Sigmoid colon (tissue), 7 donors: Measurements from ENCODE around the gene RPL18. TPM values are rescaled to one million over a fixed set of nuclear protein-coding genes. Genes with fewer than 3 reads are reported as not detected.

Experiments used
- DNase-seq: peaks from one replicate; pipeline ENCODE4 v3.0.0-alpha.2; 2019
- H3K27ac ChIP-seq, 4 donors: fragments of 200-600 bp; sonication (generic); one replicate each; pipeline ENCODE4 v1.5.1; 2016 to 2019; ENCODE audit warnings: mild to moderate bottlenecking in 1 of 4
- H3K27me3 ChIP-seq, 3 donors: fragments of 200-600 bp; sonication (generic); one replicate each; pipeline ENCODE4 v1.5.1; 2019; ENCODE audit warnings: mild to moderate bottlenecking in 1 of 3
- H3K36me3 ChIP-seq, 4 donors: fragments of 200-600 bp; sonication (generic); one replicate each; pipeline ENCODE4 v1.5.1; 2016 to 2019
- H3K4me1 ChIP-seq, 4 donors: fragments of 200-600 bp; sonication (generic); one replicate each; pipeline ENCODE4 v1.5.1; 2017 to 2019
- H3K4me3 ChIP-seq, 4 donors: fragments of 200-600 bp; sonication (generic); one replicate each; pipeline ENCODE4 v1.5.1; 2017 to 2019; ENCODE audit warnings: mild to moderate bottlenecking in 2 of 4, moderate library complexity in 1 of 4
- H3K9me3 ChIP-seq, 4 donors: fragments of 200-600 bp in 3 of 4; sonication (generic) in 3 of 4; one replicate each; pipeline versions ENCODE4 v1.5.1 to v1.6.1; 2013 to 2019
- CTCF ChIP-seq, 4 experiments: fragments of 450-650 bp in 3 of 4; fragments of 200-600 bp in 1 of 4; IDR thresholded peaks; one replicate each; pipeline ENCODE4 v1.5.1; 2016 to 2019; ENCODE audit warnings: antibody characterized with exemption in 4 of 4, mild to moderate bottlenecking in 3 of 4, moderate library complexity in 2 of 4
- EP300 ChIP-seq, 4 donors: sonication (generic); formaldehyde crosslinking; IDR thresholded peaks; one replicate each; pipeline ENCODE4 v1.6.1; 2017; ENCODE audit warnings: antibody characterized with exemption in 4 of 4
- POLR2A ChIP-seq, 2 donors: fragments of 450-650 bp; IDR thresholded peaks; one replicate each; pipeline ENCODE4 v1.6.1; 2016; ENCODE audit warnings: antibody characterized with exemption in 2 of 2, mild to moderate bottlenecking in 2 of 2, moderate library complexity in 2 of 2
- POLR2AphosphoS5 ChIP-seq, 4 donors: sonication (generic); formaldehyde crosslinking; IDR thresholded peaks; one replicate each; pipeline ENCODE4 v1.6.1; 2017; ENCODE audit warnings: antibody characterized with exemption in 4 of 4
- WGBS, 2 donors: extraction: QIAGEN DNeasy Blood & Tissue Kit; methylation state at CpG; one replicate each; pipeline ENCODE4 v1.1.7; 2013; 5-methylcytosine and 5-hydroxymethylcytosine counted together
- intact Hi-C: fragments of 100-400 bp; cut with DNase I; formaldehyde crosslinking; loops from one replicate; pipeline ENCODE4 v1.15.1; 2023
- polyA plus RNA-seq, 3 donors: library from polyadenylated mRNA; stranded (reverse); fragments of 200-250 nt; gene quantifications; one replicate each; pipeline ENCODE4 v1.2.3, GENCODE V29; 2013
- total RNA-seq, 4 donors: library from RNA; depleted of rRNA; stranded (reverse); fragments of >200 nt; gene quantifications; one replicate each; pipeline ENCODE4 v1.1.0, GENCODE V29; 2016
- donor health status: healthy with polysubstance abuse.
- donor health status: Bipolar disorder and iron deficiency.
- donor health status: healthy.

The RPL18 gene
- total and polyA plus RNA-seq, 7 donors: 2,118 to 3,791 (median 2,808) TPM

GRCh38 chr19:48627865-48628314 lies 8.9 kb upstream of the RPL18 start:
- Histone ChIP-seq H3K4me3 (no peak overlapping the region), H3K27ac (peak overlapping the region; percentile 3 to 91 (median 32)), H3K27me3 (no peaks in the 10 kb centered on the region), H3K9me3 (no peaks in the 10 kb centered on the region), H3K36me3 (peaks cover 0 to 37% (median 2%) of the 10 kb centered on the region in 4 donors), H3K4me1 (peaks cover 0 to 64% (median 53%) of the 10 kb centered on the region in 4 donors)
- no peak for TF ChIP-seq CTCF (IDR thresholded peaks at IDR 0.05)
- TF ChIP-seq EP300 (IDR thresholded peaks at IDR 0.05): no peak
- TF ChIP-seq POLR2AphosphoS5 (IDR thresholded peaks at IDR 0.05): no peak
- TF ChIP-seq POLR2A (IDR thresholded peaks at IDR 0.05): no peak
- WGBS, 2 donors: 75 to 88% methylated on average over 17 of the region's 17 CpGs
- intact Hi-C loops: loop anchor here (10.0 kb wide), 1 partner anchor 1353 kb away; the partner anchor contains the start of gene INAFM1
- peak; percentile 70 for DNase-seq

- TF ChIP-seq POLR2A (IDR thresholded peaks at IDR 0.05): no peak
- TF ChIP-seq CTCF (IDR thresholded peaks at IDR 0.05): no peak
- TF ChIP-seq POLR2AphosphoS5 (IDR thresholded peaks at IDR 0.05): no peak
- no peak for TF ChIP-seq EP300 (IDR thresholded peaks at IDR 0.05)
- Histone ChIP-seq H3K27ac (peak overlapping the region in 2 of 4 donors; percentile 7 to 91), H3K4me3 (no peak overlapping the region), H3K4me1 (peaks cover 0 to 63% (median 51%) of the 10 kb centered on the region in 4 donors), H3K9me3 (no peaks in the 10 kb centered on the region), H3K36me3 (peaks cover 0 to 31% (median 0%) of the 10 kb centered on the region in 4 donors), H3K27me3 (no peaks in the 10 kb centered on the region)
- DNase-seq: peak; percentile 68
- intact Hi-C loops: loop anchor here (10.0 kb wide), 1 partner anchor 1353 kb away; the partner anchor contains the start of gene INAFM1
- 56 to 70% methylated on average over 6 of the region's 6 CpGs for WGBS, 2 donors
Measured at GRCh38 chr19:48627201-48627864, 8.4 kb upstream of the RPL18 start.

GRCh38 chr19:48625891-48626327 lies 6.9 kb upstream of the RPL18 start:
- Histone ChIP-seq H3K27ac (no peak overlapping the region), H3K36me3 (peaks cover 0 to 19% (median 0%) of the 10 kb centered on the region in 4 donors), H3K27me3 (no peaks in the 10 kb centered on the region), H3K4me1 (peaks cover 0 to 51% (median 41%) of the 10 kb centered on the region in 4 donors), H3K9me3 (no peaks in the 10 kb centered on the region), H3K4me3 (no peak overlapping the region)
- no peak for TF ChIP-seq EP300 (IDR thresholded peaks at IDR 0.05)
- 56 to 90% methylated on average over 30 of the region's 30 CpGs for WGBS, 2 donors
- intact Hi-C loops: loop anchor here (10.0 kb wide), 1 partner anchor 1351 kb away; the partner anchor contains the start of gene INAFM1
- DNase-seq: peak; percentile 65

GRCh38 chr19:48624791-48625723 lies 6.1 kb upstream of the RPL18 start:
- Histone ChIP-seq H3K4me3 (peak overlapping the region in 3 of 4 donors; percentile 49 to 55 (median 52)), H3K9me3 (no peaks in the 10 kb centered on the region), H3K4me1 (peaks cover 0 to 48% (median 35%) of the 10 kb centered on the region in 4 donors), H3K27ac (peak overlapping the region; percentile 82 to 87 (median 84)), H3K27me3 (no peaks in the 10 kb centered on the region), H3K36me3 (peaks cover 0 to 19% (median 0%) of the 10 kb centered on the region in 4 donors)
- DNase-seq: peak; percentile 69
- WGBS, 2 donors: 16 to 62% methylated on average over 24 of the region's 24 CpGs
- peak in 1 of 2 donors; percentile 11 for TF ChIP-seq POLR2A (IDR thresholded peaks at IDR 0.05)
- no peak for TF ChIP-seq CTCF (IDR thresholded peaks at IDR 0.05)
- intact Hi-C loops: loop anchor here (10.0 kb wide), 1 partner anchor 1350 kb away; the partner anchor contains the start of gene INAFM1
